ENCODE results near the gene ZBTB7A.

Gene ZBTB7A

GRCh38 chr19:4029247-4029614 lies 37.5 kb downstream of the ZBTB7A start:
- Histone ChIP-seq H3K27me3 (ENCODE audit: control insufficient read depth in 2 of 2, insufficient read depth in 2 of 2, low read length in 2 of 2) (no peaks in the 10 kb centered on the region), H3K4me3 (ENCODE audit: low read length in 2 of 2) (no peak overlapping the region), H3K36me3 (ENCODE audit: control insufficient read depth in 2 of 2, insufficient read depth in 2 of 2, low read length in 2 of 2) (peaks cover 20 to 33% of the 10 kb centered on the region in 2 donors), H3K9ac (ENCODE audit: low read depth in 1 of 2, low read length in 2 of 2) (no peak overlapping the region), H3K27ac (ENCODE audit: low read depth in 2 of 2, low read length in 2 of 2) (no peak overlapping the region), H3K4me1 (ENCODE audit: control insufficient read depth in 2 of 2, insufficient read depth in 2 of 2, low read length in 2 of 2) (no peaks in the 10 kb centered on the region), H3K9me3 (ENCODE audit: control insufficient read depth in 2 of 2, low read length in 2 of 2) (no peaks in the 10 kb centered on the region)

- Histone ChIP-seq H3K27ac (ENCODE audit: low read depth in 2 of 2, low read length in 2 of 2) (no peak overlapping the region), H3K4me1 (ENCODE audit: control insufficient read depth in 2 of 2, insufficient read depth in 2 of 2, low read length in 2 of 2) (no peaks in the 10 kb centered on the region), H3K36me3 (ENCODE audit: control insufficient read depth in 2 of 2, insufficient read depth in 2 of 2, low read length in 2 of 2) (peaks cover 20 to 26% of the 10 kb centered on the region in 2 donors), H3K9ac (ENCODE audit: low read depth in 1 of 2, low read length in 2 of 2) (no peak overlapping the region), H3K4me3 (ENCODE audit: low read length in 2 of 2) (no peak overlapping the region), H3K9me3 (ENCODE audit: control insufficient read depth in 2 of 2, low read length in 2 of 2) (no peaks in the 10 kb centered on the region), H3K27me3 (ENCODE audit: control insufficient read depth in 2 of 2, insufficient read depth in 2 of 2, low read length in 2 of 2) (no peaks in the 10 kb centered on the region)
Measured at GRCh38 chr19:4028334-4029246, 38.1 kb downstream of the ZBTB7A start.

- H3K4me3 ChIP-seq (ENCODE audit: low read length in 2 of 2): no peak overlapping the region
- no peaks in the 10 kb centered on the region for H3K27me3 ChIP-seq (ENCODE audit: control insufficient read depth in 2 of 2, insufficient read depth in 2 of 2, low read length in 2 of 2)
- H3K27ac ChIP-seq (ENCODE audit: low read depth in 2 of 2, low read length in 2 of 2): no peak overlapping the region
- H3K36me3 ChIP-seq (ENCODE audit: control insufficient read depth in 2 of 2, insufficient read depth in 2 of 2, low read length in 2 of 2): peaks cover 13 to 22% of the 10 kb centered on the region in 2 donors
- no peak overlapping the region for H3K9ac ChIP-seq (ENCODE audit: low read depth in 1 of 2, low read length in 2 of 2)
- no peaks in the 10 kb centered on the region for H3K9me3 ChIP-seq (ENCODE audit: control insufficient read depth in 2 of 2, low read length in 2 of 2)
- H3K4me1 ChIP-seq (ENCODE audit: control insufficient read depth in 2 of 2, insufficient read depth in 2 of 2, low read length in 2 of 2): no peaks in the 10 kb centered on the region
Measured at GRCh38 chr19:4027146-4027545, 39.6 kb downstream of the ZBTB7A start.

GRCh38 chr19:4025317-4025716 lies 41.4 kb downstream of the ZBTB7A start:
- H3K27me3 ChIP-seq (ENCODE audit: control insufficient read depth in 2 of 2, insufficient read depth in 2 of 2, low read length in 2 of 2): no peaks in the 10 kb centered on the region
- H3K4me1 ChIP-seq (ENCODE audit: control insufficient read depth in 2 of 2, insufficient read depth in 2 of 2, low read length in 2 of 2): no peaks in the 10 kb centered on the region
- no peak overlapping the region for H3K27ac ChIP-seq (ENCODE audit: low read depth in 2 of 2, low read length in 2 of 2)
- H3K9ac ChIP-seq (ENCODE audit: low read depth in 1 of 2, low read length in 2 of 2): no peak overlapping the region
- no peaks in the 10 kb centered on the region for H3K9me3 ChIP-seq (ENCODE audit: control insufficient read depth in 2 of 2, low read length in 2 of 2)
- no peak overlapping the region for H3K4me3 ChIP-seq (ENCODE audit: low read length in 2 of 2)
- peaks cover 9 to 24% of the 10 kb centered on the region in 2 donors for H3K36me3 ChIP-seq (ENCODE audit: control insufficient read depth in 2 of 2, insufficient read depth in 2 of 2, low read length in 2 of 2)

GRCh38 chr19:4023600-4024398 lies 42.9 kb downstream of the ZBTB7A start:
- no peaks in the 10 kb centered on the region for H3K27me3 ChIP-seq (ENCODE audit: control insufficient read depth in 2 of 2, insufficient read depth in 2 of 2, low read length in 2 of 2)
- peaks cover 0 to 3% of the 10 kb centered on the region in 2 donors for H3K4me1 ChIP-seq (ENCODE audit: control insufficient read depth in 2 of 2, insufficient read depth in 2 of 2, low read length in 2 of 2)
- H3K36me3 ChIP-seq (ENCODE audit: control insufficient read depth in 2 of 2, insufficient read depth in 2 of 2, low read length in 2 of 2): peaks cover 5 to 21% of the 10 kb centered on the region in 2 donors
- no peak overlapping the region for H3K4me3 ChIP-seq (ENCODE audit: low read length in 2 of 2)
- no peak overlapping the region for H3K27ac ChIP-seq (ENCODE audit: low read depth in 2 of 2, low read length in 2 of 2)
- no peaks in the 10 kb centered on the region for H3K9me3 ChIP-seq (ENCODE audit: control insufficient read depth in 2 of 2, low read length in 2 of 2)
- no peak overlapping the region for H3K9ac ChIP-seq (ENCODE audit: low read depth in 1 of 2, low read length in 2 of 2)

GRCh38 chr19:4019578-4019977 lies 47.1 kb downstream of the ZBTB7A start:
- Histone ChIP-seq H3K36me3 (ENCODE audit: control insufficient read depth in 2 of 2, insufficient read depth in 2 of 2, low read length in 2 of 2) (peaks cover 0 to 22% of the 10 kb centered on the region in 2 donors), H3K27me3 (ENCODE audit: control insufficient read depth in 2 of 2, insufficient read depth in 2 of 2, low read length in 2 of 2) (no peaks in the 10 kb centered on the region), H3K9ac (ENCODE audit: low read depth in 1 of 2, low read length in 2 of 2) (no peak overlapping the region), H3K27ac (ENCODE audit: low read depth in 2 of 2, low read length in 2 of 2) (no peak overlapping the region), H3K9me3 (ENCODE audit: control insufficient read depth in 2 of 2, low read length in 2 of 2) (no peaks in the 10 kb centered on the region), H3K4me3 (ENCODE audit: low read length in 2 of 2) (no peak overlapping the region), H3K4me1 (ENCODE audit: control insufficient read depth in 2 of 2, insufficient read depth in 2 of 2, low read length in 2 of 2) (peaks cover 0 to 3% of the 10 kb centered on the region in 2 donors)

- Histone ChIP-seq H3K27me3 (ENCODE audit: control insufficient read depth in 2 of 2, insufficient read depth in 2 of 2, low read length in 2 of 2) (no peaks in the 10 kb centered on the region), H3K4me1 (ENCODE audit: control insufficient read depth in 2 of 2, insufficient read depth in 2 of 2, low read length in 2 of 2) (peaks cover 0 to 3% of the 10 kb centered on the region in 2 donors), H3K9me3 (ENCODE audit: control insufficient read depth in 2 of 2, low read length in 2 of 2) (no peaks in the 10 kb centered on the region), H3K36me3 (ENCODE audit: control insufficient read depth in 2 of 2, insufficient read depth in 2 of 2, low read length in 2 of 2) (peaks cover 0 to 23% of the 10 kb centered on the region in 2 donors), H3K4me3 (ENCODE audit: low read length in 2 of 2) (no peak overlapping the region), H3K9ac (ENCODE audit: low read depth in 1 of 2, low read length in 2 of 2) (no peak overlapping the region), H3K27ac (ENCODE audit: low read depth in 2 of 2, low read length in 2 of 2) (no peak overlapping the region)
Measured at GRCh38 chr19:4018775-4019504, 47.8 kb downstream of the ZBTB7A start.

- Histone ChIP-seq H3K9me3 (ENCODE audit: control insufficient read depth in 2 of 2, low read length in 2 of 2) (no peaks in the 10 kb centered on the region), H3K27ac (ENCODE audit: low read depth in 2 of 2, low read length in 2 of 2) (no peak overlapping the region), H3K27me3 (ENCODE audit: control insufficient read depth in 2 of 2, insufficient read depth in 2 of 2, low read length in 2 of 2) (no peaks in the 10 kb centered on the region), H3K36me3 (ENCODE audit: control insufficient read depth in 2 of 2, insufficient read depth in 2 of 2, low read length in 2 of 2) (peaks cover 0 to 25% of the 10 kb centered on the region in 2 donors), H3K4me3 (ENCODE audit: low read length in 2 of 2) (no peak overlapping the region), H3K9ac (ENCODE audit: low read depth in 1 of 2, low read length in 2 of 2) (no peak overlapping the region), H3K4me1 (ENCODE audit: control insufficient read depth in 2 of 2, insufficient read depth in 2 of 2, low read length in 2 of 2) (peaks cover 0 to 4% of the 10 kb centered on the region in 2 donors)
Measured at GRCh38 chr19:4018140-4018613, 48.5 kb downstream of the ZBTB7A start.

- H3K9ac ChIP-seq (ENCODE audit: low read depth in 1 of 2, low read length in 2 of 2): no peak overlapping the region
- H3K4me1 ChIP-seq (ENCODE audit: control insufficient read depth in 2 of 2, insufficient read depth in 2 of 2, low read length in 2 of 2): peaks cover 6 to 7% of the 10 kb centered on the region in 2 donors
- H3K27ac ChIP-seq (ENCODE audit: low read depth in 2 of 2, low read length in 2 of 2): no peak overlapping the region
- H3K27me3 ChIP-seq (ENCODE audit: control insufficient read depth in 2 of 2, insufficient read depth in 2 of 2, low read length in 2 of 2): no peaks in the 10 kb centered on the region
- no peak overlapping the region for H3K4me3 ChIP-seq (ENCODE audit: low read length in 2 of 2)
- H3K9me3 ChIP-seq (ENCODE audit: control insufficient read depth in 2 of 2, low read length in 2 of 2): no peaks in the 10 kb centered on the region
- peaks cover 0 to 27% of the 10 kb centered on the region in 2 donors for H3K36me3 ChIP-seq (ENCODE audit: control insufficient read depth in 2 of 2, insufficient read depth in 2 of 2, low read length in 2 of 2)
Measured at GRCh38 chr19:4016903-4017638, 49.6 kb downstream of the ZBTB7A start.

Measured in mucosa of rectum (tissue), 2 donors.